Liver (tissue), 9 donors: ENCODE data around the gene ANKRD11. TPM values are rescaled to one million over a fixed set of nuclear protein-coding genes. Genes with fewer than 3 reads are reported as not detected.

ENCODE experiments used
- DNase-seq: peaks from one replicate; pipeline ENCODE4 v3.0.0-alpha.2; 2017; ENCODE audit warnings: low spot score
- H3K27ac ChIP-seq, 2 donors: one replicate each; pipeline ENCODE4 v1.7.0; 2013; ENCODE audit warnings: inconsistent platforms in 2 of 2, low read length in 2 of 2, control low read depth in 1 of 2, low read depth in 1 of 2, mild to moderate bottlenecking in 1 of 2
- H3K27me3 ChIP-seq, 4 donors: one replicate each; pipeline versions ENCODE4 v1.6.1 to v1.7.0; 2013; ENCODE audit warnings: low read length in 3 of 4, inconsistent platforms in 1 of 4, mild to moderate bottlenecking in 1 of 4, moderate library complexity in 1 of 4; ENCODE audit not compliant: control insufficient read depth in 4 of 4, insufficient read depth in 4 of 4
- H3K36me3 ChIP-seq, 4 donors: one replicate each; pipeline versions ENCODE4 v1.6.1 to v1.7.0; 2013; ENCODE audit warnings: low read length in 3 of 4, mild to moderate bottlenecking in 3 of 4, low read depth in 1 of 4, moderate library complexity in 1 of 4; ENCODE audit not compliant: control insufficient read depth in 4 of 4, insufficient read depth in 3 of 4
- H3K4me1 ChIP-seq, 4 donors: one replicate each; pipeline versions ENCODE4 v1.6.1 to v1.7.0; 2013; ENCODE audit warnings: low read length in 3 of 4, mild to moderate bottlenecking in 3 of 4, moderate library complexity in 1 of 4; ENCODE audit not compliant: control insufficient read depth in 4 of 4, insufficient read depth in 4 of 4
- H3K4me3 ChIP-seq, 3 donors: one replicate each; pipeline versions ENCODE4 v1.6.1 to v1.7.0; 2013; ENCODE audit warnings: low read length in 3 of 3, control low read depth in 1 of 3, low read depth in 1 of 3, mild to moderate bottlenecking in 1 of 3
- H3K9ac ChIP-seq, 2 donors: one replicate each; pipeline ENCODE4 v1.7.0; 2013; ENCODE audit warnings: low read length in 2 of 2, mild to moderate bottlenecking in 2 of 2, moderate library complexity in 2 of 2, control low read depth in 1 of 2, low read depth in 1 of 2
- H3K9me3 ChIP-seq, 4 donors: one replicate each; pipeline versions ENCODE4 v1.6.1 to v1.7.0; 2013; ENCODE audit warnings: low read length in 3 of 4; ENCODE audit not compliant: control insufficient read depth in 4 of 4
- ATF3 ChIP-seq: IDR thresholded peaks from 2 replicates; pipeline ENCODE4 v1.6.1; 2016; ENCODE audit warnings: antibody characterized with exemption
- EGR1 ChIP-seq, 2 donors: IDR thresholded peaks; 2 replicates each; pipeline ENCODE4 v1.6.1; 2016 to 2018; ENCODE audit warnings: antibody characterized with exemption in 2 of 2, low read depth in 2 of 2
- FOXA1 ChIP-seq: IDR thresholded peaks from 2 replicates; pipeline ENCODE4 v1.6.1; 2016; ENCODE audit warnings: antibody characterized with exemption
- FOXA2 ChIP-seq: IDR thresholded peaks from 2 replicates; pipeline ENCODE4 v1.6.1; 2016; ENCODE audit warnings: antibody characterized with exemption
- GABPA ChIP-seq, 2 donors: IDR thresholded peaks in 1 of 2; conservative IDR thresholded peaks in 1 of 2; 2 replicates each; pipeline ENCODE4 v1.6.1; 2016; ENCODE audit warnings: antibody characterized with exemption in 2 of 2, mild to moderate bottlenecking in 1 of 2, moderate library complexity in 1 of 2
- HNF4A ChIP-seq, 2 donors: conservative IDR thresholded peaks; 2 replicates each; pipeline ENCODE4 v1.6.1; 2016; ENCODE audit warnings: antibody characterized with exemption in 2 of 2, mild to moderate bottlenecking in 2 of 2
- HNF4G ChIP-seq: IDR thresholded peaks from 2 replicates; pipeline ENCODE4 v1.6.1; 2016; ENCODE audit warnings: antibody characterized with exemption
- JUND ChIP-seq, 2 donors: IDR thresholded peaks; 2 replicates each; pipeline ENCODE4 v1.6.1; 2016; ENCODE audit warnings: antibody characterized with exemption in 2 of 2
- NR2F2 ChIP-seq: IDR thresholded peaks from 2 replicates; pipeline ENCODE4 v1.6.1; 2016; ENCODE audit warnings: antibody characterized with exemption
- RAD21 ChIP-seq, 2 donors: IDR thresholded peaks; 2 replicates each; pipeline ENCODE4 v1.6.1; 2016; ENCODE audit warnings: antibody characterized with exemption in 2 of 2, mild to moderate bottlenecking in 2 of 2
- REST ChIP-seq: IDR thresholded peaks from 2 replicates; pipeline ENCODE4 v1.6.1; 2016; ENCODE audit warnings: antibody characterized with exemption, mild to moderate bottlenecking
- RXRA ChIP-seq, 2 donors: IDR thresholded peaks; 2 replicates each; pipeline ENCODE4 v1.6.1; 2017 to 2018; ENCODE audit warnings: antibody characterized with exemption in 2 of 2, mild to moderate bottlenecking in 1 of 2
- TAF1 ChIP-seq: conservative IDR thresholded peaks from 2 replicates; pipeline ENCODE4 v1.6.1; 2016; ENCODE audit warnings: antibody characterized with exemption, mild to moderate bottlenecking
- YY1 ChIP-seq: IDR thresholded peaks from 2 replicates; pipeline ENCODE4 v1.6.1; 2016; ENCODE audit warnings: antibody characterized with exemption, mild to moderate bottlenecking
- ZBTB33 ChIP-seq: IDR thresholded peaks from 2 replicates; pipeline ENCODE4 v1.6.1; 2016; ENCODE audit warnings: antibody characterized with exemption
- WGBS: extraction: QIAGEN DNeasy Blood & Tissue Kit; methylation state at CpG from one replicate; pipeline ENCODE4 v1.1.7; 2013; 5-methylcytosine and 5-hydroxymethylcytosine counted together
- polyA plus RNA-seq, 2 donors: library from polyadenylated mRNA; stranded (reverse) in 1 of 2; unstranded in 1 of 2; fragments of 200-250 nt in 1 of 2; fragments of >200 nt in 1 of 2; fragmentation: Nextera tagmentation in 1 of 2; extraction: Ambion mirVana in 1 of 2; gene quantifications; one replicate each; pipeline versions ENCODE4 v1.2.1 to v1.2.3, GENCODE V29; 2013 to 2015
- total RNA-seq, 2 donors: library from RNA; depleted of rRNA; stranded (reverse); fragments of >200 nt; gene quantifications; one replicate each; pipeline ENCODE4 v1.2.3, GENCODE V29; 2014
- TF ChIP-seq, protein P1 (sequence below): IDR thresholded peaks from 2 replicates; pipeline ENCODE4 v1.6.1; 2016; ENCODE audit warnings: antibody characterized with exemption
- TF ChIP-seq, protein P2 (sequence below): fragments of 150-350 bp; IDR thresholded peaks from 2 replicates; pipeline ENCODE4 v1.5.1; 2017; ENCODE audit warnings: improper control_type of control experiment, low read depth, low read length; ENCODE audit not compliant: missing input control
- donor health status: healthy.
- donor health status: healthy.
- donor health status: healthy.
- donor health status: healthy.
- donor health status: healthy.

Gene ANKRD11
- total and polyA plus RNA-seq, 4 donors = 16.3 to 55.1 (median 28.0) TPM

GRCh38 chr16:89349947-89350633 lies 140.3 kb downstream of the ANKRD11 start:
- 91% methylated on average over 8 of the region's 8 CpGs for WGBS
- H3K4me1 ChIP-seq = peaks cover 28 to 65% (median 56%) of the 10 kb centered on the region in 4 donors
- TF ChIP-seq GABPA (IDR thresholded peaks at IDR 0.05 in 1 of 2, conservative IDR thresholded peaks at IDR 0.05 in 1 of 2) (no peak), TAF1 (no peak), FOXA2 (no peak), EGR1 (IDR thresholded peaks at IDR 0.05; ENCODE audit: low read depth in 2 of 2) (no peak), REST (no peak), FOXA1 (no peak), HNF4G (no peak), RXRA (IDR thresholded peaks at IDR 0.05) (no peak), YY1 (no peak), ZBTB33 (no peak), RAD21 (IDR thresholded peaks at IDR 0.05) (no peak), JUND (IDR thresholded peaks at IDR 0.05) (no peak), NR2F2 (no peak)
- TF ChIP-seq, protein P1, sequence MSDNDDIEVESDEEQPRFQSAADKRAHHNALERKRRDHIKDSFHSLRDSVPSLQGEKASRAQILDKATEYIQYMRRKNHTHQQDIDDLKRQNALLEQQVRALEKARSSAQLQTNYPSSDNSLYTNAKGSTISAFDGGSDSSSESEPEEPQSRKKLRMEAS = no peak
- TF ChIP-seq, protein P2, sequence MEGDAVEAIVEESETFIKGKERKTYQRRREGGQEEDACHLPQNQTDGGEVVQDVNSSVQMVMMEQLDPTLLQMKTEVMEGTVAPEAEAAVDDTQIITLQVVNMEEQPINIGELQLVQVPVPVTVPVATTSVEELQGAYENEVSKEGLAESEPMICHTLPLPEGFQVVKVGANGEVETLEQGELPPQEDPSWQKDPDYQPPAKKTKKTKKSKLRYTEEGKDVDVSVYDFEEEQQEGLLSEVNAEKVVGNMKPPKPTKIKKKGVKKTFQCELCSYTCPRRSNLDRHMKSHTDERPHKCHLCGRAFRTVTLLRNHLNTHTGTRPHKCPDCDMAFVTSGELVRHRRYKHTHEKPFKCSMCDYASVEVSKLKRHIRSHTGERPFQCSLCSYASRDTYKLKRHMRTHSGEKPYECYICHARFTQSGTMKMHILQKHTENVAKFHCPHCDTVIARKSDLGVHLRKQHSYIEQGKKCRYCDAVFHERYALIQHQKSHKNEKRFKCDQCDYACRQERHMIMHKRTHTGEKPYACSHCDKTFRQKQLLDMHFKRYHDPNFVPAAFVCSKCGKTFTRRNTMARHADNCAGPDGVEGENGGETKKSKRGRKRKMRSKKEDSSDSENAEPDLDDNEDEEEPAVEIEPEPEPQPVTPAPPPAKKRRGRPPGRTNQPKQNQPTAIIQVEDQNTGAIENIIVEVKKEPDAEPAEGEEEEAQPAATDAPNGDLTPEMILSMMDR = no peak

GRCh38 chr16:89347807-89348206 lies 142.6 kb downstream of the ANKRD11 start:
- WGBS = 93% methylated on average over 4 of the region's 4 CpGs
- Histone ChIP-seq H3K36me3 (no peaks in the 10 kb centered on the region), H3K9ac (no peak overlapping the region), H3K27me3 (no peaks in the 10 kb centered on the region), H3K4me3 (no peak overlapping the region), H3K27ac (no peak overlapping the region), H3K4me1 (peaks cover 18 to 64% (median 52%) of the 10 kb centered on the region in 4 donors), H3K9me3 (no peaks in the 10 kb centered on the region)
- DNase-seq = no peak
- TF ChIP-seq HNF4G (no peak), YY1 (no peak), HNF4A (conservative IDR thresholded peaks at IDR 0.05) (no peak), ATF3 (no peak), TAF1 (no peak), GABPA (IDR thresholded peaks at IDR 0.05 in 1 of 2, conservative IDR thresholded peaks at IDR 0.05 in 1 of 2) (no peak), EGR1 (IDR thresholded peaks at IDR 0.05; ENCODE audit: low read depth in 2 of 2) (no peak)
- TF ChIP-seq, protein P1 = no peak
- TF ChIP-seq, protein P2 = no peak

More at GRCh38 chr16:89349947-89350633, 140.3 kb downstream of the ANKRD11 start:
- no peak for DNase-seq
- Histone ChIP-seq H3K27ac (no peak overlapping the region), H3K36me3 (no peaks in the 10 kb centered on the region), H3K9ac (no peak overlapping the region), H3K9me3 (no peaks in the 10 kb centered on the region), H3K4me3 (no peak overlapping the region), H3K27me3 (no peaks in the 10 kb centered on the region)
